CD4-positive, alpha-beta T cell treated with Interferon alpha-2 for 1 hour (primary cell): ENCODE results near the gene ASGR2.
"Not testable (repeated sequence)": the region's sequence is repeated elsewhere in the genome, so short reads cannot be mapped to it uniquely, and the experiment has no call there.

Experiments used
- DNase-seq, 2 donors: peaks; one replicate each; pipeline ENCODE4 v3.0.0-alpha.2; 2020 to 2022

ASGR2 gene

GRCh38 chr17:7114241-7114874, at the start of gene ASGR2:
ASGR2 (minus strand) TSS chr17:7114822; CDS start chr17:7114240, 582 bp downstream.
- DNase-seq: no peak

GRCh38 chr17:7159571-7159970, 44.9 kb upstream of the ASGR2 start:
- not testable (repeated sequence) for DNase-seq

- not testable (repeated sequence) for DNase-seq
Observed at GRCh38 chr17:7158424-7158823, 43.8 kb upstream of the ASGR2 start.

- DNase-seq: no peak
Observed at GRCh38 chr17:7156342-7156940, 41.8 kb upstream of the ASGR2 start.

GRCh38 chr17:7147772-7148171, 33.1 kb upstream of the ASGR2 start:
- DNase-seq: no peak

GRCh38 chr17:7146115-7146514, 31.5 kb upstream of the ASGR2 start:
- DNase-seq: no peak

GRCh38 chr17:7144213-7144612, 29.6 kb upstream of the ASGR2 start:
- DNase-seq: no peak

- no peak for DNase-seq
Observed at GRCh38 chr17:7141824-7142223, 27.2 kb upstream of the ASGR2 start.

- no peak for DNase-seq
Observed at GRCh38 chr17:7139400-7139799, 24.8 kb upstream of the ASGR2 start.

GRCh38 chr17:7138800-7139381, 24.3 kb upstream of the ASGR2 start:
- DNase-seq: no peak

- no peak for DNase-seq
Observed at GRCh38 chr17:7137171-7137943, 22.7 kb upstream of the ASGR2 start.

- DNase-seq: peak; percentile 74 to 81
Observed at GRCh38 chr17:7136266-7136877, 21.8 kb upstream of the ASGR2 start.

GRCh38 chr17:7133916-7134315, 19.3 kb upstream of the ASGR2 start:
- DNase-seq: no peak

- peak; percentile 55 to 56 for DNase-seq
Observed at GRCh38 chr17:7133424-7133823, 18.8 kb upstream of the ASGR2 start.

GRCh38 chr17:7132511-7133094, 18.0 kb upstream of the ASGR2 start:
- peak; percentile 82 to 86 for DNase-seq

- DNase-seq: no peak
Observed at GRCh38 chr17:7131423-7131791, 16.8 kb upstream of the ASGR2 start.

- DNase-seq: peak in 1 of 2 donors; percentile 22
Observed at GRCh38 chr17:7130621-7131422, 16.2 kb upstream of the ASGR2 start.

- no peak for DNase-seq
Observed at GRCh38 chr17:7129311-7129710, 14.7 kb upstream of the ASGR2 start.

GRCh38 chr17:7128160-7128559, 13.5 kb upstream of the ASGR2 start:
- no peak for DNase-seq

- not testable (repeated sequence) for DNase-seq
Observed at GRCh38 chr17:7127501-7127900, 12.9 kb upstream of the ASGR2 start.

GRCh38 chr17:7126386-7126785, 11.8 kb upstream of the ASGR2 start:
- DNase-seq: not testable (repeated sequence)

- no peak for DNase-seq
Observed at GRCh38 chr17:7124923-7125322, 10.3 kb upstream of the ASGR2 start.
